DMS53 treated with DMSO at 0.1 percent for 48 hours (cell line): ENCODE results near the gene RAB25.
"Not testable (repeated sequence)": the region's sequence is repeated elsewhere in the genome, so short reads cannot be mapped to it uniquely, and the experiment has no call there.

Experiments used
- DNase-seq: peaks from one replicate; lab custom pipeline; 2025; ENCODE audit not compliant: unreplicated experiment; lab: John Stamatoyannopoulos, UW

Gene RAB25

GRCh38 chr1:156060937-156061636, at the start of gene RAB25:
TSS of gene RAB25 (plus strand) at chr1:156061160. CDS start at chr1:156061401, 241 bp downstream.
- DNase-seq: peak; percentile 92

- no peak for DNase-seq
Measured at GRCh38 chr1:156012051-156012817, 48.7 kb upstream of the RAB25 start.

GRCh38 chr1:156014829-156015228, 46.1 kb upstream of the RAB25 start:
- DNase-seq: no peak

GRCh38 chr1:156019946-156020292, 41.0 kb upstream of the RAB25 start:
- no peak for DNase-seq

- peak; percentile 91 for DNase-seq
Measured at GRCh38 chr1:156020293-156021092, 40.5 kb upstream of the RAB25 start, which contains the start of gene SSR2. TSS of gene SSR2 (minus strand) at chr1:156020951. CDS start at chr1:156020167, 784 bp downstream.

- no peak for DNase-seq
Measured at GRCh38 chr1:156021093-156021428, 39.9 kb upstream of the RAB25 start.

GRCh38 chr1:156021954-156022353, 39.0 kb upstream of the RAB25 start:
- DNase-seq: no peak

GRCh38 chr1:156024801-156025200, 36.2 kb upstream of the RAB25 start:
- DNase-seq: no peak

GRCh38 chr1:156025876-156026275, 35.1 kb upstream of the RAB25 start:
- peak; percentile 46 for DNase-seq

- no peak for DNase-seq
Measured at GRCh38 chr1:156026588-156026987, 34.4 kb upstream of the RAB25 start.

- DNase-seq: no peak
Measured at GRCh38 chr1:156033011-156033410, 27.9 kb upstream of the RAB25 start.

GRCh38 chr1:156034991-156035390, 26.0 kb upstream of the RAB25 start:
- DNase-seq: not testable (repeated sequence)

- DNase-seq: no peak
Measured at GRCh38 chr1:156042828-156043227, 18.1 kb upstream of the RAB25 start.

- DNase-seq: no peak
Measured at GRCh38 chr1:156045076-156045475, 15.9 kb upstream of the RAB25 start.

GRCh38 chr1:156048663-156049258, 12.2 kb upstream of the RAB25 start:
- DNase-seq: no peak

GRCh38 chr1:156050376-156050775, 10.6 kb upstream of the RAB25 start:
- no peak for DNase-seq

GRCh38 chr1:156051011-156051725, 9.8 kb upstream of the RAB25 start:
- no peak for DNase-seq

GRCh38 chr1:156052862-156053767, 7.8 kb upstream of the RAB25 start:
- peak; percentile 67 for DNase-seq

- peak; percentile 68 for DNase-seq
Measured at GRCh38 chr1:156053768-156054499, 7.0 kb upstream of the RAB25 start, which contains the start of gene UBQLN4. TSS of gene UBQLN4 (minus strand) at chr1:156053798. CDS start at chr1:156053701, 97 bp downstream.
